Activated CD8-positive, alpha-beta memory T cell treated with anti-CD3 and anti-CD28 coated beads for 4 hours (primary cell): ENCODE measurements around the gene TUFM.
"Not testable (repeated sequence)": the region's sequence is repeated elsewhere in the genome, so short reads cannot be mapped to it uniquely, and the experiment has no call there.

Experiments
- DNase-seq, 2 donors: peaks; one replicate each; pipeline ENCODE4 v3.0.0-alpha.2; 2020; ENCODE audit warnings: low read depth in 2 of 2

Gene TUFM

GRCh38 chr16:28839004-28839639 is 7.0 kb downstream of the TUFM start:
- no peak for DNase-seq

GRCh38 chr16:28838558-28838918 is 7.6 kb downstream of the TUFM start:
- DNase-seq = no peak

- no peak for DNase-seq
Measured at GRCh38 chr16:28837672-28838557, 8.2 kb downstream of the TUFM start.

GRCh38 chr16:28836761-28837064 is 9.4 kb downstream of the TUFM start:
- no peak for DNase-seq

GRCh38 chr16:28835864-28836760 is 10.0 kb downstream of the TUFM start:
- no peak for DNase-seq

- DNase-seq = no peak
Measured at GRCh38 chr16:28834873-28835863, 11.0 kb downstream of the TUFM start.

- DNase-seq = no peak
Measured at GRCh38 chr16:28834349-28834748, 11.8 kb downstream of the TUFM start.

- no peak for DNase-seq
Measured at GRCh38 chr16:28830531-28830930, 15.6 kb downstream of the TUFM start.

GRCh38 chr16:28829747-28830146 is 16.4 kb downstream of the TUFM start:
- DNase-seq = no peak

- no peak for DNase-seq
Measured at GRCh38 chr16:28826141-28826540, 20.0 kb downstream of the TUFM start.

- DNase-seq = no peak
Measured at GRCh38 chr16:28824717-28824973, 21.5 kb downstream of the TUFM start.

- DNase-seq = peak; percentile 96
Measured at GRCh38 chr16:28823873-28824716, 22.1 kb downstream of the TUFM start.

GRCh38 chr16:28823291-28823872 is 22.8 kb downstream of the TUFM start:
- no peak for DNase-seq

GRCh38 chr16:28822520-28823290 is 23.4 kb downstream of the TUFM start, which contains the start of gene ATXN2L:
ATXN2L (plus strand) TSS chr16:28822999; CDS start chr16:28823260, 261 bp downstream.
- peak; percentile 90 to 92 for DNase-seq

GRCh38 chr16:28821874-28822519 is 24.2 kb downstream of the TUFM start:
- DNase-seq = no peak

GRCh38 chr16:28820546-28820945 is 25.6 kb downstream of the TUFM start:
- DNase-seq = not testable (repeated sequence)

- no peak for DNase-seq
Measured at GRCh38 chr16:28820016-28820415, 26.1 kb downstream of the TUFM start.

- not testable (repeated sequence) for DNase-seq
Measured at GRCh38 chr16:28807445-28808120, 38.6 kb downstream of the TUFM start.
